ENCODE results near the gene OR4M1. TPM values are rescaled to one million over a fixed set of nuclear protein-coding genes. Genes with fewer than 3 reads are reported as not detected.
"Not testable (repeated sequence)": the region's sequence is repeated elsewhere in the genome, so short reads cannot be mapped to it uniquely, and the experiment has no call there.

OR4M1 gene
- total RNA-seq, 4 donors from 2014 or later: not detected

DNA sequence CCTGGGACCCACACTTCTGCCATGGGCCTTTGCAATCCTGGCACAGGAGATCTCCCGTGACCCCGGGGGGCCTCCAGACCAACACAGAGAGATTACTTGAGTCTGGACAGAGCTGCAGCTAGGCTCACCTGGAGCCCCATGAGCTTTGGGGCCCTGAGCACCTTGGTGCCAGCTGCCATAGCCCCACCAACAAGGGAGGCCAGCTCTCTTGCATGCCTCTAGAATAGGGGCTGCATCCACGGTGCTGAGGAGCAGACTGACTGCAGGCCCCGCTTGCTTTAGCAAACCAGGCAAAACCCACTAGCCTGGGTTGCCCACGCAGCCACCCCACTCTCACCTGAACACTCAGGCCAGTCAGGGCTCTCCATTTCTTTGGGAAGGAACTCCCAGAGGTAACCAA is 26.6 kb downstream of the OR4M1 start:
- TF ChIP-seq, protein P1, sequence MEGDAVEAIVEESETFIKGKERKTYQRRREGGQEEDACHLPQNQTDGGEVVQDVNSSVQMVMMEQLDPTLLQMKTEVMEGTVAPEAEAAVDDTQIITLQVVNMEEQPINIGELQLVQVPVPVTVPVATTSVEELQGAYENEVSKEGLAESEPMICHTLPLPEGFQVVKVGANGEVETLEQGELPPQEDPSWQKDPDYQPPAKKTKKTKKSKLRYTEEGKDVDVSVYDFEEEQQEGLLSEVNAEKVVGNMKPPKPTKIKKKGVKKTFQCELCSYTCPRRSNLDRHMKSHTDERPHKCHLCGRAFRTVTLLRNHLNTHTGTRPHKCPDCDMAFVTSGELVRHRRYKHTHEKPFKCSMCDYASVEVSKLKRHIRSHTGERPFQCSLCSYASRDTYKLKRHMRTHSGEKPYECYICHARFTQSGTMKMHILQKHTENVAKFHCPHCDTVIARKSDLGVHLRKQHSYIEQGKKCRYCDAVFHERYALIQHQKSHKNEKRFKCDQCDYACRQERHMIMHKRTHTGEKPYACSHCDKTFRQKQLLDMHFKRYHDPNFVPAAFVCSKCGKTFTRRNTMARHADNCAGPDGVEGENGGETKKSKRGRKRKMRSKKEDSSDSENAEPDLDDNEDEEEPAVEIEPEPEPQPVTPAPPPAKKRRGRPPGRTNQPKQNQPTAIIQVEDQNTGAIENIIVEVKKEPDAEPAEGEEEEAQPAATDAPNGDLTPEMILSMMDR (IDR thresholded peaks at IDR 0.05; ENCODE audit: low read depth): no peak

DNA sequence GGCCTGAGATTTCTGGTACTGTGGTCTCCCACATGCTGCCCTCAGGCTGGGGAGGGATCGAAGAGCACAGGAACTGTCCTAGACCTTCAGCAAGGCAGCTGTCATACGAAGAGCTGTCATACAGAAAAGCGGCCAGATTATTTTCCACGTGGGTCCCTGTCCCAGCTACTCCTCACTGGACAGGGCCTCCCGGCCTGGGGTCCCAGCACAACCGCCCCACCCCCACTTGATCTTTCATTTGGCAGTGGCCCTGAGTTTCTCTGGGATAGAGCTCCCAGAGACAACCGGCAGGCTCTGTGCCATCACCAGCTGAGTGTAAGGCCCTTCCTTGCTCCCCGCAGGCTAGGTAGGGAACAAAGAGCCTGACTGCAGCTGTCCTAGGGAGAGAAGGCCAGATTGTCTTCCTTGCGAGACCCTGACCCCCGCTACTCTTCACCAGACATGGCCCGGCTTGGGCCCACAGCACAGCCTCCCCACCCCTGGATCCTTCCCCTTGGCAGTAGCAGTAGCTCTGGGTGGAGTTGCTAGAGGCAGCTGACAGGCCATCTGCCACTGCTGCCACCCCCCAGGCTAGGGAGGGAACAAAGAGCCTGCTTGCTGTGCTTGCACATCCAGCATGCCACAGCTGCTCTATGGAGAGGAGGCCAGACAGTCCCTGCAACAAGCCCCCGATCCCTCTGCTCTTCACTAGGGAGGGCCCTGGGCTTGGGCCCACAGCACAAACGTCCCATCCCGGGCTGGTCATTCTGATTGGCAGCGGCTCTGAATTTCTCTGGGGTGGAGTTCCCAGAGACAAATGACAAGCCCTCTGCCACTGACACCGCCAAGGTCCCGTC is 27.2 kb downstream of the OR4M1 start:
- TF ChIP-seq, protein P1 (IDR thresholded peaks at IDR 0.05; ENCODE audit: low read depth): no peak

DNA sequence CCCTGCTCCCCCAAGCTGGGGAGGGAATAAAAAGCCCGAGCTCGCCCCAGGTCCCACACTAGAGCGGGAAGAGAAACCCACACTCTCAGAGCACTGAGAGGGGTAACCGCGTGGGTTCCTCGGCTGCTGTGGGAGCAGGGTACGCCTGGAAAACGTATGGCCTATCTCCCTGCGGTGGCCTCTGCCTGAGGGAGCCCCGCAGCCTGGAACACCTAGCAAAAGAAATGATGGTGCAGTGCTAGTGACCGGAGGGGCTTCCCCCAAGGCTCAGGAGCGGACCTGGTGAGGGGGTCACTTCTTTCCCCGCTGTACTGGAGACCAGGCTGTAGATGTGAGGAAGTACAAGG is 27.8 kb downstream of the OR4M1 start:
- TF ChIP-seq, protein P1 (IDR thresholded peaks at IDR 0.05; ENCODE audit: low read depth): no peak

DNA sequence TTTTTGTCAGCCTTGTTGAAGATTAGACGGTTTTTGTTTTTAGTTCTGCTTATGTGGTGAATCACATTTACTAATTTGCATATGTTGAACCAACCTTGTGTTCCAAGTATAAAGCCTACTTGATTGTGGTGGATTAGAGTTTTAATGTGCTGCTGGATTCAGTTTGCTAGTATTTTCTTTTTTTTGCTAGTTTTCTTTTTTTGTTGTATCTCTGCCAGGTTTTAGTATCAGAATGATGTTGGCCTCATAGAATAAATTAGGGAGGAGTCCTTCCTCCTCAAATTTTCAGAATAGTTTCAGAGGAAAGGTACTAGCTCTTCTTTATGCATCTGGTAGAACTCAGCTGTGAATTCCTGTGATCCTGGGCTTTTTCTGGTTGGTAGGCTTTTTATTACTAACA is 30.2 kb downstream of the OR4M1 start, which contains the start of gene OR4N2:
TSS of gene OR4N2 (plus strand) at position 301 of the 400 bp plus-strand sequence. CDS start 23,679 bp downstream, outside the sequence.
- TF ChIP-seq, protein P1 (IDR thresholded peaks at IDR 0.05; ENCODE audit: low read depth): not testable (repeated sequence)

DNA sequence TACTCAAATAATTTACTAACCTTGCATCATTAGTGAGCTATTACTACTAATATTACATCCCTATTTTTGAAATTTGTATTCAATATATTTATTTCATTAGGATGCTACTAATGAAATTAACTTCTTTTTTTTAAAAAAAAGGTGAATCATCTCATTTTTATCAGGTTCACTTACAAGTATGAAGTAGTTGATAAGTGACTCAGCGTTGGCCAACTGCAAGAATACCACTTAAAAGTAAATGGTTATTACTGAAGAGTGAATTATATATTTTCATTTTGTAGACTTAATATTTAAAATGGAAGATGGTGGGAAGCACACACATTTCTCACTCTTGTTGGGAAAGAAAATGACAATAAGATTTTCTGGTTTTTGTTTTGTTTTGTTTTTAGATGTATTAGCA is 49.9 kb downstream of the OR4M1 start:
- TF ChIP-seq, protein P1 (IDR thresholded peaks at IDR 0.05; ENCODE audit: low read depth): no peak

DNA sequence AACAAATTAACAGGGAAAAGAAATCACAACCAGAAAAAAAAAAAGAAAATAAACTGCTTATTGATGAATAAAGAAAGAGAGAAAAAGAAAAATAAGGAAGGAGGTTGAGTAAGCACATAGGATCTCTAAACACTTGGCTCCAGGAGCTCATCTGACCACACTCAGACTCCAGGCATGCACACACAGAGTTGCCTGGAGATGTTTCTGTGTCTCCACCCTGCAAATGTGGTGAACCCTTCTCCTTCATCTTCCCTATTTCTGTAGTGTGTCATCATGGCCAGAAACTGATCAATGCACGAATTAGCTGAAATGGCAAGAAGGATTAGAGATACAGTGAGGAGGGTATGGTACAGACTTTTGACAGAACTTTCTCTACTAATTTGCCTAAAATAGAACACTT is 50.5 kb downstream of the OR4M1 start:
- TF ChIP-seq, protein P1 (IDR thresholded peaks at IDR 0.05; ENCODE audit: low read depth): no peak

DNA sequence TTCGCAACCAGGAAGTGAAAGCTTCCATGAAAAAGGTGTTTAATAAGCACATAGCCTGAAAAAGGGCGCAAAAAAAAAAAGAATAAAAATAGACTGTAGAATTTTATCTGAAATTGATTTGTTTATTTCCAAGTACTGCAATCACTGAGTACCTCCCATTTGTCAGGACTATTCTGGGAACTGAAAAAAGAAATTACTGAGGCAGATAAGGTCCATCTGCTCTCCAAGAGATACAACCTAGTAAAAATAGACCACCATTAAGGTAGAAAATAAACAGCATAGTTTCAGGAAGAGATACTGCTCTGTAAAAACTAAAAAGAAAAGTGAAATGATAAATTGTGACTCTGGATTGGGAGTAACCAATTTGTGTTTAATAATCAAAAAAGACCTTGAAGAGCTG is 55.0 kb downstream of the OR4M1 start:
- TF ChIP-seq, protein P1 (IDR thresholded peaks at IDR 0.05; ENCODE audit: low read depth): no peak

Other genes with a start within 250 kb of the OR4M1 start
- gene OR11H2, start 59.6 kb upstream of the OR4M1 start, total RNA-seq: not detected
- gene OR4Q3, start 29.9 kb upstream of the OR4M1 start, total RNA-seq: not detected
- not detected for gene OR4N2, start 30.3 kb downstream of the OR4M1 start, total RNA-seq
- gene OR4K2, start 101.6 kb downstream of the OR4M1 start, total RNA-seq: not detected
- gene OR4K5, start 147.1 kb downstream of the OR4M1 start, total RNA-seq: not detected
- gene OR4K1, start 157.4 kb downstream of the OR4M1 start, total RNA-seq: not detected
- not detected for gene OR4K15, start 202.1 kb downstream of the OR4M1 start, total RNA-seq
- not detected for gene OR4Q2, start 228.7 kb downstream of the OR4M1 start, total RNA-seq
- not detected for gene OR4K14, start 245.8 kb downstream of the OR4M1 start, total RNA-seq